ENCODE data around the gene WDR27. TPM values are rescaled to one million over a fixed set of nuclear protein-coding genes. Genes with fewer than 3 reads are reported as not detected.

The WDR27 gene
- total RNA-seq, 1 donor from 2014 or later = 92.7 TPM

- no peak for TF ChIP-seq CTCF (IDR thresholded peaks at IDR 0.05)
- no peak overlapping the region for H3K4me3 ChIP-seq
- H3K27ac ChIP-seq = no peak overlapping the region
- H3K36me3 ChIP-seq = peaks cover 27 to 42% of the 10 kb centered on the region in 2 donors
- DNase-seq (ENCODE audit: low spot score in 2 of 2) = no peak
- no peaks in the 10 kb centered on the region for H3K27me3 ChIP-seq
- H3K4me1 ChIP-seq = peaks cover 0 to under 1% of the 10 kb centered on the region in 2 donors
- intact Hi-C loops (cut with DNase I) = no loop called here
- no peaks in the 10 kb centered on the region for H3K9me3 ChIP-seq
These were observed 7.5 kb upstream of the WDR27 start for GRCh38 chr6:169709293-169709692.

- Histone ChIP-seq H3K9me3 (no peaks in the 10 kb centered on the region), H3K4me1 (peaks cover 0 to 13% of the 10 kb centered on the region in 2 donors), H3K27ac (no peak overlapping the region), H3K36me3 (peaks cover 17 to 28% of the 10 kb centered on the region in 2 donors), H3K27me3 (no peaks in the 10 kb centered on the region), H3K4me3 (no peak overlapping the region)
- intact Hi-C loops (cut with DNase I) = no loop called here
- DNase-seq (ENCODE audit: low spot score in 2 of 2) = no peak
- no peak for TF ChIP-seq CTCF (IDR thresholded peaks at IDR 0.05)
These were observed 5.9 kb upstream of the WDR27 start for GRCh38 chr6:169707772-169708171.

GRCh38 chr6:169702840-169703246, 1.0 kb upstream of the WDR27 start:
- no peak for DNase-seq (ENCODE audit: low spot score in 2 of 2)
- Histone ChIP-seq H3K4me3 (peak overlapping the region; percentile 70 to 83), H3K27ac (peak overlapping the region; percentile 91 to 99), H3K9me3 (no peaks in the 10 kb centered on the region), H3K27me3 (no peaks in the 10 kb centered on the region), H3K4me1 (peaks cover 0 to 16% of the 10 kb centered on the region in 2 donors), H3K36me3 (no peaks in the 10 kb centered on the region)
- no peak for TF ChIP-seq CTCF (IDR thresholded peaks at IDR 0.05)
- intact Hi-C loops (cut with DNase I) = loop anchor here (1.0 kb wide), 3 partner anchors 20 to 851 kb away; partner anchors contain the start of genes DYNLT2, ERMARD and TBP

- H3K9me3 ChIP-seq = no peaks in the 10 kb centered on the region
- intact Hi-C loops (cut with DNase I) = no loop called here
- H3K4me3 ChIP-seq = peak overlapping the region; percentile 70 to 83
- peaks cover 0 to 16% of the 10 kb centered on the region in 2 donors for H3K4me1 ChIP-seq
- peak overlapping the region; percentile 91 to 99 for H3K27ac ChIP-seq
- no peak for DNase-seq (ENCODE audit: low spot score in 2 of 2)
- H3K27me3 ChIP-seq = no peaks in the 10 kb centered on the region
- H3K36me3 ChIP-seq = no peaks in the 10 kb centered on the region
- no peak for TF ChIP-seq CTCF (IDR thresholded peaks at IDR 0.05)
These were observed 397 bp downstream of the WDR27 start for GRCh38 chr6:169701311-169701953.

- no peak for DNase-seq (ENCODE audit: low spot score in 2 of 2)
- H3K4me3 ChIP-seq = no peak overlapping the region
- no peaks in the 10 kb centered on the region for H3K36me3 ChIP-seq
- H3K9me3 ChIP-seq = no peaks in the 10 kb centered on the region
- no peaks in the 10 kb centered on the region for H3K27me3 ChIP-seq
- peaks cover 0 to 16% of the 10 kb centered on the region in 2 donors for H3K4me1 ChIP-seq
- intact Hi-C loops (cut with DNase I) = no loop called here
- TF ChIP-seq CTCF (IDR thresholded peaks at IDR 0.05) = no peak
- H3K27ac ChIP-seq = no peak overlapping the region
These were observed 1.5 kb downstream of the WDR27 start for GRCh38 chr6:169700296-169700695.
